Bone marrow (tissue), 2 donors: ENCODE results near the gene MAN1C1.
"Not testable (repeated sequence)": the region's sequence is repeated elsewhere in the genome, so short reads cannot be mapped to it uniquely, and the experiment has no call there.

Experiments
- DNase-seq, 2 donors: peaks; one replicate each; lab custom pipeline; 2025; lab: John Stamatoyannopoulos, UW

The MAN1C1 gene

DNA sequence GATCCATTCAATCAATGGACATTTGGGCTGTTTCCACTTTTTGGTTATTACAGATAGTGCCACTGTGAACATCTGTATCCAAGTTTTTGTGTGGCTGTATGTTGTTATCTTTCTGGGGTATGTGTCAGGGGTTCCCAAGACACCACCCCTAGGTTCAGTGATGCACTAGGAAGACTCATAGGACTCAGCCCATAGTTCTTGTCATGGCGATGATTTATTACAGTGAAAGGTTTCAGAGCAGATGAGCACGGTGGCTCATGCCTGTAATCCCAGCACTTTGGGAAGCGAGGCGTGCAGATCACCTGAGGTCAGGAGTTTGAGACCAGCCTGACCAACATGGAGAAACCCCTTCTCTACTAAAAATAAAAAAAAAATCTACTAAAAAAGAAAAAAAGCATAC is 64.1 kb downstream of the MAN1C1 start:
- DNase-seq, result no peak

DNA sequence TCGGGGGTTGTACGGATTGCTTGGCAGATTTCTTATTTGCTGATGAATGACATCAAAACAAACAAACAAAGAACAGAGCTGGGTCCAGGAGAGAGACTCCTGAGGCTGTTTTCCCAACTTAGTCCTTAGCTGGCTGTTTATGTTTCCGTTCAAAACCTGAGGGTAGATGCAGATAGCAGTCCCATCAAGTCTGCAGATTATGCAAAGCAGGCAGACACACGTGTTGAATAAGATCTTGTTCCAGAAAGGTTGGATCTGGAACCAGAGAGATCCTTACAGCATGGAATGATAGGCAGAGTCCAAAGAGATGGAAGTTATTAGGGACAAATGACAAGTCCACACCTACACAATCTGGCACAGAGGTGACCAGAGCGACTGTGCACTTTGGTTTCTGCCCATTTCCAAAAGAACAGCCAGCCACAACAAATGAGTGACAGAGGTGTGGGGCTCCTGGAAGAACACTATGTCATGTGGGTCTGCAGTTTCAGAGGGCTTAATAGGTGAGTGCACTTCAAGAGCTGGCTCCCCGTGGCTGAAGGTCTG is 65.5 kb downstream of the MAN1C1 start:
- DNase-seq, result no peak

GRCh38 chr1:25683177-25683576 is 66.6 kb downstream of the MAN1C1 start:
- no peak for DNase-seq

GRCh38 chr1:25683731-25684130 is 67.1 kb downstream of the MAN1C1 start:
- no peak for DNase-seq

DNA sequence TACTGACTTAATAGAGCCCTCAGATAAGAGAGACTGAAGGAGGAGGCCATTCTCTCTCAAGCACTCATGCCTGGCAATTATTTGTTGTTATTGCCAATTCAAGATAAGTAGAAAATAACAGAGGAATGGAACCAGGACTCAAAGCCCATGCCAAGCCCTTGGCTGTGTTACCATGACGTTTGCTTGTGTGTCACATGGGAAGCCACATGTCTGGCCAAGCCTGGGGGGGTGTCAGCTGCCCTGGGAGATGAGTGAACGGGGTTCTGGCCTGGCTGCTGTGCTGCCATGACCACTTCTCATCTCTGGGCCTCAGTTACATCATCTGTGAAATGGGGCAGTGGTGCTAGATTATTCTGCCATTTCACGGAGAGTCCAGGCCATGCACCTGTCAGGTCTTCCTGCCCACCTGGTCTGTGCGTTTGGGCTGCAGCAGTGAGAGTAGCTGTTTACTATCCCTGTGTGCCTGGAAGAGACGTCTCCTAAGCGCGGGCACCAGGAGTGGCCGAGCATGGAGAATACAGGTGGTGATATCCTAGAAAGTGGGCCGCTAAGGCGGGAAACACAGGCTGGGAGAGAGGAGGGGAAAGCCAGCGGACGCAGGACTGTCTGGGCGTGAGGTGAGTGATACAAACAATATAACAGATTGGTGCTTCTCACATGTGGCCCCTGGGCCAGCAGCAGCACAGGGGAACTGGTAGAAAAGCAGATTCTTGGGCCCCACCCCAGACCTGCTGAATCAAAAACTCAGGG is 67.8 kb downstream of the MAN1C1 start:
- no peak for DNase-seq

GRCh38 chr1:25685211-25685750 is 68.7 kb downstream of the MAN1C1 start:
- DNase-seq, result no peak

- no peak for DNase-seq
Observed at GRCh38 chr1:25685938-25686665, 69.5 kb downstream of the MAN1C1 start.

DNA sequence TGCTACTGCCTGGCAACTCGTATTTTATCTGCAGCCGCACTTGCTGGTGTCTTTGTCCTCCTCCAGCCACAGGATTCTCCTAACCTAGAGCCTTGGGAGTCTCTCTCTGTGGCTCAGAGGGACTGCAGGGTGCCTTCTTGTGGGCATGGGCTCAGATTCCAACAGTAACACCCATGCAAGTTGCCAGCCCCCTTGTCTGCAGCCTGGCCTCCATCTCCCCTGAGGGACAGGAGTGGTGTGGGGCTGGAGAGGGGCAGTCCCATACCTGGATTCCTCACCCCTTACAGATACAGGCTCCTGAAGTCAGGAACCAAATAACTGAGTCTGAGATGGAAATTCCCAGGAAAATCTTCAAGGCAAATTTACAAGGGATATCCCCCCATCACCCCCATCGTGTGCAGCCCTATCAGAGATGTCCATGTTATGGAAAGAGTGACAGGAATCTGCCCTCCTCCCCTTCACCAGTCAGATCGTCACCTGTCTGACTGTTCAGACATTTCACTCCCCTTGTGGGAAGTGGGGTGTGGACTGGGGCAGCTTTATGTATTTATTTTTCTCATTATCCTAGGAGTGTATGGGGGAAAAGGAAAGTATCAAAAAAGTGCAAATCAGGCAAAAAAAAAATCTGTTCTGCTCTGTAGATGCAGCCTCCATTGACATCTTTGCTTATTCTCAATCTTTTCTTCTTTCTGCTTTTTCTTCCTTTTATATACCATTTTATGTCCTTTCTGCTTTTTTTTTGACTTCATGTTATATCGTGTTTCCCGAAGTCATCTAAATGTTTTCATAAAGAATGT is 70.8 kb downstream of the MAN1C1 start:
- DNase-seq, result no peak

DNA sequence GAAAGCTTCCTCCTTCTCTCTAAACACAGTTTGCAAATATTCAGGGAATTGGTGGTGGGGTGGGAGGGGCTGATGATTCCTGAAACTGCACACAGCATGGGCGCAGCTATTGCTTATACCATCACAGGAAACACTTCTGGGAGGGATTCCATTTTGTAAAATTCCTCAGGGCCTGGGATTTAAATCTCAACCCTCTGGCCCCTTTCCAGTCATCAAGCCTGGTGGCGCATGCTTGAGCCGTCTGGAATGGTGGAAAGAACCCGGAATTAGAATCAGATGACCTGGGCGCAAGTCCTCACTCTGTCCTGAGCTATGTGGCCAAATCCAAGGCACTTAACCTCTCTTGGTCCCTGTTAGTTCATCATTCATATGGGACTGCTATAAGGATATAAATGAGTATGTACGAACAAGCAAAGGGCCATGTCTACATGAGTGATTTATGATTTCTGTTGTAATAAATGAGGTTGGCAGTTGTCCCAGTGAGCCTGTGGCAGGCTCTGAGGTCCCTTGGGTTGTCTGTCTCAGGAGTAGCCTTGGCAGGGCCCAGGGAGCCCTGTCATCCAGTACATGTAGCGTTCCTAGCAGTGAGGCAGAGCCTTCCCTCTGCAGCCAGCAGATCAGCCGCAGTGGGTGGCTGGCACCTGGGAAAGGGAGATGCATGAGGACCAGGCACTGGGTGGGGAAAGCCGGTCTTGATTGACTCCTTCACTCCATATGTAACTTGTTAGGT is 72.0 kb downstream of the MAN1C1 start:
- no peak for DNase-seq

GRCh38 chr1:25689686-25690381 is 73.2 kb downstream of the MAN1C1 start:
- DNase-seq, result no peak

GRCh38 chr1:25690396-25690956 is 73.9 kb downstream of the MAN1C1 start:
- no peak for DNase-seq

DNA sequence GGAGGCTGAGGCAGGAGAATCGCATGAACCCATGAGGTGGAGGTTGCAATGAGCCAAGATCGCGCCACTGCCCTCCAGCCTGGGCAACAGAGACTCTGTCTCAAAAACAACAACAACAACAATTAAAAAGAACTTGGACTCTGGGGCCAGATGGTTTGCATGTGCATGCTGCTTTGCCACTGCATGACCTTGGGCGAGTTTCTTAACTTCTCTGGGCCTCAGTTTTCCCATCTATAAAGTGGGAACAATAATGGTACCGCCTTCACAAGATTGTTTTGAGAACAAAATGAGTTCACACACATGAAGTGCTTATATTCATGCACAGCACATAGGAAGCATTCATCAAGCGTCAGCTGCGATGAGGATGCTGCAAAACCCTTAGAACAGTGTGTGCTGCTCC is 74.6 kb downstream of the MAN1C1 start:
- DNase-seq, result no peak

GRCh38 chr1:25692560-25692959 is 76.0 kb downstream of the MAN1C1 start:
- no peak for DNase-seq

- no peak for DNase-seq
Observed at GRCh38 chr1:25694167-25695007, 77.8 kb downstream of the MAN1C1 start.

- DNase-seq, result no peak
Observed at GRCh38 chr1:25695090-25695770, 78.6 kb downstream of the MAN1C1 start.

DNA sequence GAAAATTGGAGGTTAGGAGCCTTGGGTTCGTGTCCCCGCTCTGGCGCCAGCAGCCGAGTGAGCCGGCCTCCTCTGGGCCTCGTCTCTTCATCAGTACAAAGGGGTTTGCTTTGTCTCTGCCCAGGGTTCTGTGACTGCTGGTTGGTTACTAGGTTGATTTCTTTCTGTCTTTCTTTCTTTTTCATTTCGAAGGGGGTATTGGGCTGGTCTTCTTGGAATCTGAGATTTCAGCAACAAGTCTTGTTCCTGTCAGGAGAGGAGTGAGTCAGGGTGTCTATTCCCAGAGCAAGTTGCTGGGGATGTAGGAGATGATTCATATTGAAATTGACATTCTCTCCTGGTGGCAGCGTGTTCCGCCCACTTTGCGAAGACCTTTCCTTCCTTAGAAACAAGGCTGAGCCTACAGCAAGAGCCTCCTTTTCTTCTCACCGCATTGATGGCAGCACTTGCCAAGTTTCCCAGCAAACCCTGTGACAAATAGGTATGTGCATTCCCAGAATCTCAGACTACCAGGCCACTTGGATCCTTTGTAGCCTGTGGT is 79.2 kb downstream of the MAN1C1 start:
- no peak for DNase-seq

DNA sequence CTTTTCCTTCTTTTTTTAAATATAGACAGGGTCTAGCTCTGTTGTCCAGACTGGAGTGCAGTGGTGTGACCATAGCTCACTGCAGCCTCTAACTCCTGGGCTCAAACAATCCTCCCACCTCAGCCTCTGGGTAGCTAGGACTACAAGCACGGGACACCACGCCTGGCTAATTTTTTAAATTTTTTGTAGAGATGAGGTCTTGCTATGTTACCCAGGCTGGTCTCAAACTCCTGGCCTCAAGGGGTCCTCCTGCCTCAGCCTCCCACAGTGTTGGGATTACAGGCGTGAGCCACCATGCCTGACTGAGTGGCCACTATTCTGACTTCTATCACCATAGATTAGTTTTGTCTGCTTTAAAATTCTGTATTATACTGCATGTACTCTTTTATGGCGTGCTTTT is 80.1 kb downstream of the MAN1C1 start:
- DNase-seq, result not testable (repeated sequence)

- no peak for DNase-seq
Observed at GRCh38 chr1:25697435-25698217, 81.0 kb downstream of the MAN1C1 start.
